HepG2 (cell line): ENCODE data around the gene MACROD2. TPM values are rescaled to one million over a fixed set of nuclear protein-coding genes. Genes with fewer than 3 reads are reported as not detected.

Experiments
- BCL6 ChIP-seq: IDR thresholded peaks from 2 replicates; pipeline ENCODE4 v1.6.1; 2016; ENCODE audit warnings: missing genetic modification reagents, missing compliant biosample characterization
- KDM4B ChIP-seq: sonication (generic); formaldehyde crosslinking; IDR thresholded peaks from 2 replicates; pipeline ENCODE4 v1.4.0; 2020; ENCODE audit warnings: missing genetic modification reagents
- KDM5B ChIP-seq: sonication (generic); formaldehyde crosslinking; IDR thresholded peaks from 2 replicates; pipeline ENCODE4 v1.4.0; 2020; ENCODE audit warnings: missing genetic modification reagents, mild to moderate bottlenecking, borderline replicate concordance
- KLF15 ChIP-seq: sonication (generic); formaldehyde crosslinking; IDR thresholded peaks from 2 replicates; pipeline ENCODE4 v1.8.1; 2023; ENCODE audit warnings: borderline replicate concordance, mild to moderate bottlenecking, inconsistent platforms, missing genetic modification reagents, mixed read lengths
- PITX1 ChIP-seq: sonication (generic); formaldehyde crosslinking; IDR thresholded peaks from 2 replicates; pipeline ENCODE4 v1.5.1; 2020; ENCODE audit warnings: mild to moderate bottlenecking, missing genetic modification reagents
- RFXANK ChIP-seq: IDR thresholded peaks from 2 replicates; pipeline ENCODE4 v1.6.1; 2016
- RORA ChIP-seq: sonication (generic); formaldehyde crosslinking; IDR thresholded peaks from 2 replicates; pipeline ENCODE4 v1.5.0; 2020; ENCODE audit warnings: mild to moderate bottlenecking, missing genetic modification reagents, moderate library complexity
- TCF7L2 ChIP-seq: IDR thresholded peaks from 2 replicates; pipeline ENCODE4 v1.6.1; 2011; ENCODE audit warnings: mild to moderate bottlenecking, low read depth, low read length, moderate library complexity
- TMF1 ChIP-seq: sonication (generic); formaldehyde crosslinking; IDR thresholded peaks from 2 replicates; pipeline ENCODE4 v1.8.1; 2022; ENCODE audit warnings: low read depth, missing genetic modification reagents
- YEATS4 ChIP-seq: sonication (generic); formaldehyde crosslinking; IDR thresholded peaks from 2 replicates; pipeline ENCODE4 v1.4.0; 2020; ENCODE audit warnings: missing genetic modification reagents, borderline replicate concordance
- ZNF224 ChIP-seq: sonication (generic); formaldehyde crosslinking; IDR thresholded peaks from 2 replicates; pipeline ENCODE4 v1.5.0; 2020; ENCODE audit warnings: mild to moderate bottlenecking, missing genetic modification reagents
- ZNF543 ChIP-seq: sonication (generic); formaldehyde crosslinking; IDR thresholded peaks from 2 replicates; pipeline ENCODE4 v1.4.0; 2020; ENCODE audit warnings: mild to moderate bottlenecking, missing genetic modification reagents
- ZNF562 ChIP-seq: sonication (generic); formaldehyde crosslinking; IDR thresholded peaks from 2 replicates; pipeline ENCODE4 v1.8.0; 2022; ENCODE audit warnings: missing genetic modification reagents, borderline replicate concordance
- polyA plus RNA-seq, 8 experiments: library from polyadenylated mRNA; depleted of rRNA in 3 of 8; stranded (reverse) in 7 of 8; unstranded in 1 of 8; fragments of >200 nt; fragmentation: Illumina TruSeq in 4 of 8; extraction: Trizol in 4 of 8; gene quantifications; 2 replicates each; pipeline versions ENCODE4 v1.2.1 to v1.2.3, GENCODE V29; 2011 to 2016; ENCODE audit warnings: low read depth in 4 of 8, missing spikeins in 1 of 8, mixed read lengths in 1 of 8; ENCODE audit not compliant: insufficient read depth in 1 of 8
- total RNA-seq, 5 experiments: library from RNA; depleted of rRNA; stranded (reverse); fragments of >200 nt; fragmentation: Illumina TruSeq; extraction: Trizol; gene quantifications; 2 replicates each; pipeline ENCODE4 v1.2.3, GENCODE V29; 2016; ENCODE audit warnings: low read depth in 1 of 5
- TF ChIP-seq, protein P1 (sequence below): sonication (generic); formaldehyde crosslinking; IDR thresholded peaks from 2 replicates; pipeline ENCODE4 v1.4.0; 2020; ENCODE audit warnings: missing genetic modification reagents
- TF ChIP-seq, protein P2 (sequence below): sonication (generic); formaldehyde crosslinking; conservative IDR thresholded peaks from 2 replicates; pipeline ENCODE4 v1.4.0; 2020; ENCODE audit warnings: missing genetic modification reagents
- TF ChIP-seq, protein P3 (sequence below): sonication (generic); formaldehyde crosslinking; IDR thresholded peaks from 2 replicates; pipeline ENCODE4 v1.5.0; 2020; ENCODE audit warnings: missing genetic modification reagents
- TF ChIP-seq, protein P4 (sequence below): sonication (generic); formaldehyde crosslinking; IDR thresholded peaks from 2 replicates; pipeline ENCODE4 v1.5.1; 2020; ENCODE audit warnings: missing genetic modification reagents, mild to moderate bottlenecking, borderline replicate concordance

Gene MACROD2
- total and polyA plus RNA-seq, 2 of the 13 experiments (the other 11 are each of a cell fraction or from before 2014, with no cell fraction given): 0.13 to 0.51 TPM

DNA sequence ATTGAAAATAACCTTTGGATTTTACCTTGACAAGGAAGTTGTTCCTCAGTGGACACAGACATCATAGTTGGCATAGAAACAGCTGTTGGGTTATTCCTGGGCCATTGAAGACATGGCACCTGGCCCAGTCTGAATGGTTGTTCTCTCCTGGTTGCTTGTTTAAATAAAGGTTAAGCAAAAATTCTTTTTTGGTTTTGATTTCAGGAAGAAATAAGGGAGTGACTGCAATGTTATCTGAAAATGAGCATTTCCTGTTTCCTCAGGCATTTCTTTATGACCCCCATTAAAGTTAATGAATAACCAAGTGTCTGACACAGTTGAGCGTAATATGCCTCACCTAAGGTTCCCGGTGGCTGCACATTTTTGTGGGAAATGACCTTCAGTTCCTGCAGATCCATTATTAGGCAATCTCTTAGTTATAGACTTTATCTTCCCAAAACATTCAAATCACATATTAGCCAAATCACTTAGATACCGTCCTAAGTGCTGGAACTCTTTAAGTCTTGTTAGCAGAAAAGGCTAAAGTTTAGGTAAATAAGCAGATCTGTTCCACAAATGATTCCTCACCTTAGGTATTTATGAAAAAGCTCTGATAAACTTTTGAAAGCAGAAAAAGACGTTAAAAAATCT lies 990.8 kb downstream of the MACROD2 start (continued):
- 0 out of 2 replicates have a peak, but pooled peaks have one; percentile 83 for TF ChIP-seq RORA
- no peak for TF ChIP-seq TMF1 (CRISPR knock-in tag)
- TF ChIP-seq YEATS4 (CRISPR knock-in tag): peak; percentile 41; the same call in 1 of the 2 replicates
- TF ChIP-seq TCF7L2: no peak; the same call in 1 of the 2 replicates
- TF ChIP-seq, protein P1, sequence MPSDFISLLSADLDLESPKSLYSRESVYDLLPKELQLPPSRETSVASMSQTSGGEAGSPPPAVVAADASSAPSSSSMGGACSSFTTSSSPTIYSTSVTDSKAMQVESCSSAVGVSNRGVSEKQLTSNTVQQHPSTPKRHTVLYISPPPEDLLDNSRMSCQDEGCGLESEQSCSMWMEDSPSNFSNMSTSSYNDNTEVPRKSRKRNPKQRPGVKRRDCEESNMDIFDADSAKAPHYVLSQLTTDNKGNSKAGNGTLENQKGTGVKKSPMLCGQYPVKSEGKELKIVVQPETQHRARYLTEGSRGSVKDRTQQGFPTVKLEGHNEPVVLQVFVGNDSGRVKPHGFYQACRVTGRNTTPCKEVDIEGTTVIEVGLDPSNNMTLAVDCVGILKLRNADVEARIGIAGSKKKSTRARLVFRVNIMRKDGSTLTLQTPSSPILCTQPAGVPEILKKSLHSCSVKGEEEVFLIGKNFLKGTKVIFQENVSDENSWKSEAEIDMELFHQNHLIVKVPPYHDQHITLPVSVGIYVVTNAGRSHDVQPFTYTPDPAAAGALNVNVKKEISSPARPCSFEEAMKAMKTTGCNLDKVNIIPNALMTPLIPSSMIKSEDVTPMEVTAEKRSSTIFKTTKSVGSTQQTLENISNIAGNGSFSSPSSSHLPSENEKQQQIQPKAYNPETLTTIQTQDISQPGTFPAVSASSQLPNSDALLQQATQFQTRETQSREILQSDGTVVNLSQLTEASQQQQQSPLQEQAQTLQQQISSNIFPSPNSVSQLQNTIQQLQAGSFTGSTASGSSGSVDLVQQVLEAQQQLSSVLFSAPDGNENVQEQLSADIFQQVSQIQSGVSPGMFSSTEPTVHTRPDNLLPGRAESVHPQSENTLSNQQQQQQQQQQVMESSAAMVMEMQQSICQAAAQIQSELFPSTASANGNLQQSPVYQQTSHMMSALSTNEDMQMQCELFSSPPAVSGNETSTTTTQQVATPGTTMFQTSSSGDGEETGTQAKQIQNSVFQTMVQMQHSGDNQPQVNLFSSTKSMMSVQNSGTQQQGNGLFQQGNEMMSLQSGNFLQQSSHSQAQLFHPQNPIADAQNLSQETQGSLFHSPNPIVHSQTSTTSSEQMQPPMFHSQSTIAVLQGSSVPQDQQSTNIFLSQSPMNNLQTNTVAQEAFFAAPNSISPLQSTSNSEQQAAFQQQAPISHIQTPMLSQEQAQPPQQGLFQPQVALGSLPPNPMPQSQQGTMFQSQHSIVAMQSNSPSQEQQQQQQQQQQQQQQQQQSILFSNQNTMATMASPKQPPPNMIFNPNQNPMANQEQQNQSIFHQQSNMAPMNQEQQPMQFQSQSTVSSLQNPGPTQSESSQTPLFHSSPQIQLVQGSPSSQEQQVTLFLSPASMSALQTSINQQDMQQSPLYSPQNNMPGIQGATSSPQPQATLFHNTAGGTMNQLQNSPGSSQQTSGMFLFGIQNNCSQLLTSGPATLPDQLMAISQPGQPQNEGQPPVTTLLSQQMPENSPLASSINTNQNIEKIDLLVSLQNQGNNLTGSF: no peak
- 0 out of 2 replicates have a peak, but pooled peaks have one; percentile 50 for TF ChIP-seq ZNF224
- TF ChIP-seq, protein P2, sequence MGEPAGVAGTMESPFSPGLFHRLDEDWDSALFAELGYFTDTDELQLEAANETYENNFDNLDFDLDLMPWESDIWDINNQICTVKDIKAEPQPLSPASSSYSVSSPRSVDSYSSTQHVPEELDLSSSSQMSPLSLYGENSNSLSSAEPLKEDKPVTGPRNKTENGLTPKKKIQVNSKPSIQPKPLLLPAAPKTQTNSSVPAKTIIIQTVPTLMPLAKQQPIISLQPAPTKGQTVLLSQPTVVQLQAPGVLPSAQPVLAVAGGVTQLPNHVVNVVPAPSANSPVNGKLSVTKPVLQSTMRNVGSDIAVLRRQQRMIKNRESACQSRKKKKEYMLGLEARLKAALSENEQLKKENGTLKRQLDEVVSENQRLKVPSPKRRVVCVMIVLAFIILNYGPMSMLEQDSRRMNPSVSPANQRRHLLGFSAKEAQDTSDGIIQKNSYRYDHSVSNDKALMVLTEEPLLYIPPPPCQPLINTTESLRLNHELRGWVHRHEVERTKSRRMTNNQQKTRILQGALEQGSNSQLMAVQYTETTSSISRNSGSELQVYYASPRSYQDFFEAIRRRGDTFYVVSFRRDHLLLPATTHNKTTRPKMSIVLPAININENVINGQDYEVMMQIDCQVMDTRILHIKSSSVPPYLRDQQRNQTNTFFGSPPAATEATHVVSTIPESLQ: no peak
- TF ChIP-seq KLF15 (CRISPR knock-in tag): no peak
- TF ChIP-seq ZNF543 (CRISPR knock-in tag): peak; percentile 70; the same call in 1 of the 2 replicates
- TF ChIP-seq, protein P3, sequence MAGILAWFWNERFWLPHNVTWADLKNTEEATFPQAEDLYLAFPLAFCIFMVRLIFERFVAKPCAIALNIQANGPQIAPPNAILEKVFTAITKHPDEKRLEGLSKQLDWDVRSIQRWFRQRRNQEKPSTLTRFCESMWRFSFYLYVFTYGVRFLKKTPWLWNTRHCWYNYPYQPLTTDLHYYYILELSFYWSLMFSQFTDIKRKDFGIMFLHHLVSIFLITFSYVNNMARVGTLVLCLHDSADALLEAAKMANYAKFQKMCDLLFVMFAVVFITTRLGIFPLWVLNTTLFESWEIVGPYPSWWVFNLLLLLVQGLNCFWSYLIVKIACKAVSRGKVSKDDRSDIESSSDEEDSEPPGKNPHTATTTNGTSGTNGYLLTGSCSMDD (CRISPR knock-in tag): no peak
- peak; percentile 77 for TF ChIP-seq PITX1 (CRISPR knock-in tag)
- TF ChIP-seq KDM4B (CRISPR knock-in tag): peak; percentile 88
- TF ChIP-seq, protein P4, sequence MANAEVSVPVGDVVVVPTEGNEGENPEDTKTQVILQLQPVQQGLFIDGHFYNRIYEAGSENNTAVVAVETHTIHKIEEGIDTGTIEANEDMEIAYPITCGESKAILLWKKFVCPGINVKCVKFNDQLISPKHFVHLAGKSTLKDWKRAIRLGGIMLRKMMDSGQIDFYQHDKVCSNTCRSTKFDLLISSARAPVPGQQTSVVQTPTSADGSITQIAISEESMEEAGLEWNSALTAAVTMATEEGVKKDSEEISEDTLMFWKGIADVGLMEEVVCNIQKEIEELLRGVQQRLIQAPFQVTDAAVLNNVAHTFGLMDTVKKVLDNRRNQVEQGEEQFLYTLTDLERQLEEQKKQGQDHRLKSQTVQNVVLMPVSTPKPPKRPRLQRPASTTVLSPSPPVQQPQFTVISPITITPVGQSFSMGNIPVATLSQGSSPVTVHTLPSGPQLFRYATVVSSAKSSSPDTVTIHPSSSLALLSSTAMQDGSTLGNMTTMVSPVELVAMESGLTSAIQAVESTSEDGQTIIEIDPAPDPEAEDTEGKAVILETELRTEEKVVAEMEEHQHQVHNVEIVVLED (CRISPR knock-in tag): no peak
- peak; percentile 80 for TF ChIP-seq BCL6
- TF ChIP-seq RFXANK (CRISPR knock-in tag): no peak
- no peak for TF ChIP-seq ZNF562 (CRISPR knock-in tag)
- TF ChIP-seq KDM5B: no peak
